K562 (cell line): ENCODE data around the gene NMT1. TPM values are rescaled to one million over a fixed set of nuclear protein-coding genes. Genes with fewer than 3 reads are reported as not detected.

Experiments
- ARID4B ChIP-seq: sonication (generic); formaldehyde crosslinking; IDR thresholded peaks from 2 replicates; pipeline ENCODE4 v1.8.0; 2022; ENCODE audit warnings: mild to moderate bottlenecking, missing genetic modification reagents
- CCNT2 ChIP-seq: IDR thresholded peaks from 2 replicates; pipeline ENCODE4 v1.6.1; 2011; ENCODE audit warnings: borderline replicate concordance, low read depth, mild to moderate bottlenecking, moderate library complexity, mixed read lengths, low read length; ENCODE audit not compliant: insufficient read length; ENCODE audit errors: extremely low read depth
- CEBPB ChIP-seq: fragments of 450-650 bp; IDR thresholded peaks from 2 replicates; pipeline ENCODE4 v1.6.1; 2016; ENCODE audit warnings: missing genetic modification characterization, missing compliant biosample characterization
- CREM ChIP-seq: IDR thresholded peaks from 2 replicates; pipeline ENCODE4 v1.6.1; 2014; ENCODE audit warnings: antibody characterized with exemption, low read depth
- DLX4 ChIP-seq: fragments of 250-450 bp; sonication (Bioruptor Pico); IDR thresholded peaks from 2 replicates; pipeline ENCODE4 v1.6.1; 2021; ENCODE audit warnings: mild to moderate bottlenecking
- KAT7 ChIP-seq: sonication (generic); formaldehyde crosslinking; IDR thresholded peaks from 2 replicates; pipeline ENCODE4 v1.8.0; 2022; ENCODE audit warnings: missing genetic modification reagents, mild to moderate bottlenecking, borderline replicate concordance
- MAZ ChIP-seq, 2 experiments: fragments of 450-650 bp in 1 of 2; sonication (generic) in 1 of 2; formaldehyde crosslinking; IDR thresholded peaks in 1 of 2; conservative IDR thresholded peaks in 1 of 2; 2 replicates each; pipeline versions ENCODE4 v1.4.0 to v1.5.0; 2020; ENCODE audit warnings: mild to moderate bottlenecking in 1 of 2, missing genetic modification reagents in 1 of 2
- MTA3 ChIP-seq: fragments of 450-650 bp; formaldehyde crosslinking; IDR thresholded peaks from 2 replicates; pipeline ENCODE4 v1.6.1; 2017; ENCODE audit warnings: mild to moderate bottlenecking, borderline replicate concordance
- NEUROD1 ChIP-seq: fragments of 150-350 bp; IDR thresholded peaks from 2 replicates; pipeline ENCODE4 v1.6.1; 2014; ENCODE audit warnings: borderline replicate concordance, low read length, low read depth; ENCODE audit not compliant: partially characterized antibody
- NFXL1 ChIP-seq: fragments of 450-650 bp; formaldehyde crosslinking; IDR thresholded peaks from 2 replicates; pipeline ENCODE4 v1.4.0; 2021; ENCODE audit warnings: mild to moderate bottlenecking
- NUFIP1 ChIP-seq: fragments of 450-650 bp; IDR thresholded peaks from 2 replicates; pipeline ENCODE4 v1.6.1; 2018; ENCODE audit not compliant: partially characterized antibody
- PURB ChIP-seq: sonication (generic); formaldehyde crosslinking; IDR thresholded peaks from 2 replicates; pipeline ENCODE4 v1.9.0; 2021; ENCODE audit warnings: low read depth, mild to moderate bottlenecking, missing genetic modification reagents
- SMARCA4 ChIP-seq: fragments of 450-650 bp; IDR thresholded peaks from 2 replicates; pipeline ENCODE4 v1.6.1; 2016
- SMARCC2 ChIP-seq: fragments of 450-650 bp; IDR thresholded peaks from 2 replicates; pipeline ENCODE4 v1.6.1; 2017; ENCODE audit warnings: antibody characterized with exemption, moderate library complexity, mild to moderate bottlenecking, low read depth
- TAF1 ChIP-seq: IDR thresholded peaks from 2 replicates; pipeline ENCODE4 v1.6.1; 2011; ENCODE audit warnings: mild to moderate bottlenecking, low read length, moderate library complexity; ENCODE audit not compliant: insufficient read depth, control insufficient read depth, severe bottlenecking; ENCODE audit errors: extremely low read depth
- TGIF2 ChIP-seq: sonication (generic); formaldehyde crosslinking; IDR thresholded peaks from 2 replicates; pipeline ENCODE4 v1.8.1; 2022; ENCODE audit warnings: mild to moderate bottlenecking, missing genetic modification reagents, moderate library complexity
- ZC3H11A ChIP-seq: IDR thresholded peaks from 2 replicates; pipeline ENCODE4 v1.6.1; 2012; ENCODE audit warnings: low read depth, low read length, improper control_type of control experiment
- ZNF41 ChIP-seq: fragments of 250-450 bp; sonication (Bioruptor Pico); conservative IDR thresholded peaks from 2 replicates; pipeline ENCODE4 v1.4.0; 2020; ENCODE audit warnings: mild to moderate bottlenecking
- ZNF592 ChIP-seq: fragments of 450-650 bp; IDR thresholded peaks from 2 replicates; pipeline ENCODE4 v1.6.1; 2017; ENCODE audit warnings: antibody characterized with exemption, mild to moderate bottlenecking
- ZNF830 ChIP-seq: fragments of 250-450 bp; sonication (Bioruptor Pico); IDR thresholded peaks from 2 replicates; pipeline ENCODE4 v1.5.0; 2021; ENCODE audit warnings: mild to moderate bottlenecking
- polyA plus RNA-seq, 8 experiments: library from polyadenylated mRNA; depleted of rRNA in 4 of 8; stranded (reverse) in 5 of 8; unstranded in 3 of 8; fragments of >200 nt; fragmentation: Nextera tagmentation in 2 of 8; fragmentation: Illumina TruSeq in 1 of 8; extraction: Ambion mirVana in 2 of 8; extraction: Trizol in 1 of 8; gene quantifications; 2 replicates each; pipeline versions ENCODE4 v1.2.1 to v1.2.3, GENCODE V29; 2011 to 2014; ENCODE audit warnings: inconsistent platforms in 1 of 8, missing spikeins in 1 of 8
- total RNA-seq, 7 experiments: library from RNA; depleted of rRNA in 6 of 7; stranded (reverse); fragments of >200 nt in 6 of 7; fragmentation: Illumina TruSeq in 2 of 7; extraction: Trizol in 2 of 7; gene quantifications; 2 replicates each; pipeline versions ENCODE4 v1.2.1 to v1.2.3, GENCODE V29; 2011 to 2021; ENCODE audit warnings: low replicate concordance in 1 of 7

The NMT1 gene
- total and polyA plus RNA-seq, 9 of the 15 experiments (the other 6 are each of a cell fraction or from before 2014, with no cell fraction given): 86.7 to 569 (median 213) TPM

- TF ChIP-seq ARID4B (CRISPR knock-in tag): peak; percentile 79
- peak; percentile 81 for TF ChIP-seq TAF1
- TF ChIP-seq ZNF592: peak; percentile 62
- no peak for TF ChIP-seq SMARCA4
- no peak for TF ChIP-seq DLX4
- TF ChIP-seq ZNF830 (CRISPR knock-in tag): no peak
- peak; percentile 92 for TF ChIP-seq CCNT2
- TF ChIP-seq NFXL1 (CRISPR knock-in tag): no peak
- no peak for TF ChIP-seq NUFIP1
- no peak for TF ChIP-seq CEBPB
- no peak for TF ChIP-seq ZC3H11A
- peak; percentile 18 to 78; a peak in 3 of 4 replicates for TF ChIP-seq MAZ (CRISPR knock-in tag; conservative IDR thresholded peaks at IDR 0.05 in 1 of 2, IDR thresholded peaks at IDR 0.05 in 1 of 2)
- TF ChIP-seq TGIF2: no peak
- TF ChIP-seq PURB (CRISPR knock-in tag): no peak
- no peak for TF ChIP-seq NEUROD1
- no peak for TF ChIP-seq SMARCC2
- no peak for TF ChIP-seq KAT7
- TF ChIP-seq CREM: peak; percentile 27; the same call in 1 of the 2 replicates
- TF ChIP-seq MTA3: peak; percentile 74; the same call in 1 of the 2 replicates
- TF ChIP-seq ZNF41 (CRISPR knock-in tag): 0 out of 2 replicates have a peak, but pooled peaks have one; percentile 5
Measured at GRCh38 chr17:45051060-45051719, 9.9 kb upstream of the NMT1 start, which contains the start of gene DCAKD (continued).
